GM12878 (cell line): ENCODE results near the gene ANKRD42. TPM values are rescaled to one million over a fixed set of nuclear protein-coding genes. Genes with fewer than 3 reads are reported as not detected.

Experiments used
- ATAC-seq: fragments of 200-7000 bp; cut with Tn5 transposase; 3 replicates; pipeline ENCODE4 v1.9.1; 2020; ENCODE audit warnings: mild to moderate bottlenecking, moderate library complexity
- BruUV-seq: library from RNA; stranded (reverse); fragments of 400-500 nt; replicated peaks from 2 replicates; lab custom pipeline; 2021; lab: Mats Ljungman, UMichigan
- CTCF ChIA-PET: fragments of 300-600 bp; sonication (Branson Sonifier 250); formaldehyde crosslinking; extraction: SDS; loops from one replicate; lab custom pipeline; 2021; ENCODE audit warnings: inconsistent platforms; lab: Yijun Ruan, JAX
- POLR2A ChIA-PET: fragments of 350-600 bp; formaldehyde crosslinking; extraction: SDS; loops from one replicate; lab custom pipeline; 2021; ENCODE audit warnings: inconsistent platforms; lab: Charles Lee
- RAD21 ChIA-PET: fragments of 300-600 bp; sonication (Branson Sonifier 250); formaldehyde crosslinking; loops from one replicate; lab custom pipeline; 2023; ENCODE audit warnings: antibody characterized with exemption; ENCODE audit not compliant: unreplicated experiment; lab: Charles Lee
- SMC1A ChIA-PET: fragments of 300-600 bp; sonication (Branson Sonifier 250); formaldehyde crosslinking; loops from one replicate; lab custom pipeline; 2023; ENCODE audit not compliant: unreplicated experiment, uncharacterized antibody; lab: Charles Lee
- DNase-seq: peaks from one replicate; pipeline ENCODE4 v3.0.0-alpha.2; 2011; ENCODE audit warnings: low read depth, low spot score
- FAIRE-seq: peaks from 3 replicates; lab custom pipeline; 2011; peaks lifted over from hg19 to GRCh38; lab: Jason Lieb, UNC
- H2AFZ ChIP-seq: 2 replicates; pipeline ENCODE4 v1.6.0; 2011; ENCODE audit warnings: low read depth, low read length, control low read depth; ENCODE audit not compliant: control insufficient read depth
- H3K27ac ChIP-seq: 2 replicates; pipeline ENCODE4 v1.5.1; 2011; ENCODE audit warnings: control low read depth; ENCODE audit not compliant: control insufficient read depth, insufficient read depth
- H3K27me3 ChIP-seq, 2 experiments: replicated peaks in 1 of 2; 2 replicates each; pipeline versions ENCODE4 v1.6.0 to v1.6.1; 2011; ENCODE audit warnings: low read length in 1 of 2; ENCODE audit not compliant: control insufficient read depth in 2 of 2, insufficient read depth in 2 of 2
- H3K36me3 ChIP-seq, 2 experiments: 2 replicates each; pipeline ENCODE4 v1.5.1; 2011; ENCODE audit warnings: low read length in 1 of 2; ENCODE audit not compliant: control insufficient read depth in 2 of 2, insufficient read depth in 2 of 2
- H3K4me1 ChIP-seq: 2 replicates; pipeline ENCODE4 v1.6.1; 2011; ENCODE audit warnings: mild to moderate bottlenecking, low read length, moderate library complexity, mixed read lengths; ENCODE audit not compliant: control insufficient read depth, insufficient read depth
- H3K4me2 ChIP-seq: 2 replicates; pipeline ENCODE4 v1.6.0; 2011; ENCODE audit warnings: control low read depth; ENCODE audit not compliant: control insufficient read depth, insufficient read depth
- H3K4me3 ChIP-seq: fragments of 200-600 bp; sonication (generic); 2 replicates; pipeline ENCODE4 v1.5.1; 2016
- H3K79me2 ChIP-seq: 2 replicates; pipeline ENCODE4 v1.6.0; 2011; ENCODE audit warnings: low read length; ENCODE audit not compliant: control insufficient read depth, insufficient read depth
- H3K9ac ChIP-seq: 2 replicates; pipeline ENCODE4 v1.8.0; 2011; ENCODE audit warnings: low read length, control low read depth, mixed read lengths; ENCODE audit not compliant: control insufficient read depth, insufficient read depth
- H3K9me3 ChIP-seq: replicated peaks from 3 replicates; pipeline ENCODE4 v1.5.1; 2011; ENCODE audit warnings: mild to moderate bottlenecking, low read length; ENCODE audit not compliant: control insufficient read depth, insufficient read depth
- H4K20me1 ChIP-seq: 2 replicates; pipeline ENCODE4 v1.6.0; 2011; ENCODE audit not compliant: control insufficient read depth, insufficient read depth
- BCLAF1 ChIP-seq: fragments of 450-650 bp; IDR thresholded peaks from 2 replicates; pipeline ENCODE4 v1.6.1; 2017; ENCODE audit warnings: antibody characterized with exemption, mild to moderate bottlenecking, moderate library complexity
- CEBPB ChIP-seq, 2 experiments: fragments of 150-350 bp in 1 of 2; IDR thresholded peaks; 2 replicates each; pipeline ENCODE4 v1.6.1; 2012 to 2014; ENCODE audit warnings: low read depth in 2 of 2, low read length in 2 of 2, borderline replicate concordance in 1 of 2, inconsistent platforms in 1 of 2
- JUND ChIP-seq: IDR thresholded peaks from 2 replicates; pipeline ENCODE4 v1.6.1; 2012; ENCODE audit warnings: low read depth, mild to moderate bottlenecking, low read length, improper control_type of control experiment, moderate library complexity
- SREBF1 ChIP-seq: IDR thresholded peaks from 2 replicates; pipeline ENCODE4 v1.6.1; 2012; ENCODE audit warnings: mild to moderate bottlenecking, low read length
- SUPT20H ChIP-seq: IDR thresholded peaks from 2 replicates; pipeline ENCODE4 v1.6.1; 2011; ENCODE audit warnings: low read depth, mild to moderate bottlenecking, low read length, moderate library complexity, borderline replicate concordance; ENCODE audit not compliant: control insufficient read depth
- ZNF274 ChIP-seq: IDR thresholded peaks from one replicate; pipeline ENCODE4 v1.8.0; 2011; ENCODE audit not compliant: insufficient read length, insufficient read depth
- ZNF622 ChIP-seq: fragments of 450-650 bp; IDR thresholded peaks from 2 replicates; pipeline ENCODE4 v1.6.1; 2017; ENCODE audit warnings: mild to moderate bottlenecking, inconsistent platforms
- WGBS: methylation state at CpG from one replicate; pipeline ENCODE4 v1.1.6; 2016; ENCODE audit warnings: low lambda C conversion rate; ENCODE audit not compliant: insufficient replicate concordance, insufficient coverage; ENCODE audit errors: missing lambda C conversion rate; 5-methylcytosine and 5-hydroxymethylcytosine counted together
- in situ Hi-C: fragments of 300-500 bp; cut with MboI; formaldehyde crosslinking; loops from 9 replicates; pipeline ENCODE4 v1.14.3; 2018; ENCODE audit warnings: mixed read lengths
- intact Hi-C: fragments of 100-400 bp; cut with micrococcal nuclease; formaldehyde crosslinking; loops from one replicate; pipeline ENCODE4 v1.14.2; 2022; ENCODE audit not compliant: unreplicated experiment
- polyA plus RNA-seq, 11 experiments: library from polyadenylated mRNA; depleted of rRNA in 4 of 11; unstranded in 6 of 11; stranded (reverse) in 5 of 11; fragments of >200 nt; fragmentation: Nextera tagmentation in 4 of 11; fragmentation: Illumina TruSeq in 1 of 11; extraction: Ambion mirVana in 4 of 11; extraction: Trizol in 1 of 11; gene quantifications; 1 replicate in 1 of 11; 2 replicates in 10 of 11; pipeline versions ENCODE4 v1.2.1 to v1.2.3, GENCODE V29; 2011 to 2016; ENCODE audit warnings: inconsistent platforms in 2 of 11, missing spikeins in 2 of 11, low read depth in 1 of 11
- total RNA-seq, 4 experiments: library from RNA; depleted of rRNA in 3 of 4; stranded (reverse); fragments of >200 nt in 3 of 4; fragmentation: Illumina TruSeq in 1 of 4; extraction: Trizol in 1 of 4; gene quantifications; 2 replicates each; pipeline versions ENCODE4 v1.2.1 to v1.2.3, GENCODE V29; 2013 to 2021

Gene ANKRD42
- total and polyA plus RNA-seq, 10 of the 15 experiments (the other 5 are each of a cell fraction or from before 2014, with no cell fraction given), result 0.68 to 3.2 (median 2.0) TPM

DNA sequence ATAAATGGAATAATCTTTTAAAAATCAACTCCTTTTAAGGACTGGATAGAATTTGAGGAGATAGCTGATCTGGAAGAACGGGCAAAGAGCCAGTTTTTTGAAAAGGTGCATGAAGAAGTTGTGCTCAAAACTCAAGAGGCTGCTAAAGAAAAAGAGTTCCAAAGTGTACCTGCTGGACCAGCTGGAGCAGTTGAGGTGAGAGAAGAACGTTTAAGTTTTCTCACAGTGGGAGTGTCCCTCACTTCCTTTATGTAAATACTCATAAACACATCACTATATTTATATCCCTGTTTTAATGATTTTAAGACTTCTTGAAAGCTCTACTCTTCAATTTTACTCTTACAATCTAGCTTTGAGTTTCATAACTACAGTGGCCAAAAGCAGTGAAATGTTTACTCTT lies 11.7 kb upstream of the ANKRD42 start (continued):
- no peak for TF ChIP-seq ZNF274

DNA sequence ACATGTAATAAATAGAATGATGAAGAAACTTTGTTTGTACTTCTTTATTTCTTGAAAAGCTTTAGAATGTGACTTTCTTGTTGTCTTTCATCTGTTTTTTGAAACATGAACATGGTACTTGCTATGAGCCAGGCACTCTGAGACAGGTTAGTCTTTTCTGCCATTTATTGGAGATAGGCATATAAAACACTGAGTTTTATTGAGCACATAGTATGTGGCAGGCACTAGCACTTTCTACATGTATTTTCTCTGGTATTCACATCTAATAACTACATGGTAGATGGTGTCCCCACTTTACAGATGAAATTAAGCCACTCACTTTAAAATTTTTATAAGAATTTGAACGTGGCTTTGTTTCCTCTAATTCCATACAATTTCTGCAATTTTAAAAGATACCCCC lies 7.7 kb upstream of the ANKRD42 start:
- ChIA-PET CTCF (no interaction called here), SMC1A (no interaction called here), RAD21 (no interaction called here), POLR2A (interaction anchor here (0.6 kb wide), 1 partner anchor 14 kb away, joined by 5 read pairs; no protein-coding TSS in a partner anchor)
- no peaks in the 10 kb centered on the region for H3K4me1 ChIP-seq
- no peak overlapping the region for H3K4me2 ChIP-seq
- BruUV-seq, result no TSS peak
- intact Hi-C loops (no loop called here), in situ Hi-C loops (no loop called here)
- no peak overlapping the region for H3K27ac ChIP-seq
- ATAC-seq, result no peak; the same call in 2 of the 3 replicates
- peaks cover 1 to 28% of the 10 kb centered on the region in 2 experiments for H3K36me3 ChIP-seq
- FAIRE-seq, result no peak
- H3K79me2 ChIP-seq, result no peaks in the 10 kb centered on the region
- H3K9me3 ChIP-seq, result no peaks in the 10 kb centered on the region
- TF ChIP-seq BCLAF1 (no peak), ZNF622 (no peak), JUND (no peak), SREBF1 (no peak), CEBPB (IDR thresholded peaks at IDR 0.05; ENCODE audit: borderline replicate concordance in 1 of 2, low read depth in 2 of 2, low read length in 2 of 2) (no peak), SUPT20H (no peak)
- H3K9ac ChIP-seq, result no peak overlapping the region
- no peaks in the 10 kb centered on the region for H3K27me3 ChIP-seq
- DNase-seq, result no peak
- H2AFZ ChIP-seq, result no peak overlapping the region
- H3K4me3 ChIP-seq, result no peak overlapping the region
- WGBS, result 41% methylated on average over 1 of the region's 1 CpG
- H4K20me1 ChIP-seq, result no peaks in the 10 kb centered on the region
